ENCODE data around the gene PFDN5.
A peak's percentile ranks its signal among the peaks of the same experiment; 100 is the strongest.

- TF ChIP-seq NFYB (IDR thresholded peaks at IDR 0.05; ENCODE audit: extremely low read depth, insufficient read length) = no peak
- TF ChIP-seq CBX2 (IDR thresholded peaks at IDR 0.05; ENCODE audit: insufficient read depth, low read length, poor library complexity, severe bottlenecking) = no peak
- peak; percentile 85 for TF ChIP-seq BHLHE40 (IDR thresholded peaks at IDR 0.05; ENCODE audit: low read length)
- TF ChIP-seq THRA (IDR thresholded peaks at IDR 0.05) = no peak
- TF ChIP-seq POLR2A (conservative IDR thresholded peaks at IDR 0.05) = peak; percentile 79
- no peak for TF ChIP-seq ZNF12 (CRISPR knock-in tag; IDR thresholded peaks at IDR 0.05)
- peak in 1 of 2 experiments; percentile 59 for TF ChIP-seq E2F6 (IDR thresholded peaks at IDR 0.05; ENCODE audit: borderline replicate concordance in 1 of 2, extremely low read depth in 1 of 2, insufficient read depth in 1 of 2, insufficient read length in 1 of 2, low read depth in 1 of 2, low read length in 1 of 2, poor library complexity in 1 of 2, severe bottlenecking in 1 of 2)
- TF ChIP-seq RBBP5 (IDR thresholded peaks at IDR 0.05; ENCODE audit: borderline replicate concordance, insufficient read depth, low read length, poor library complexity, severe bottlenecking) = peak; percentile 85
- TF ChIP-seq GTF3C2 (IDR thresholded peaks at IDR 0.05; ENCODE audit: borderline replicate concordance, extremely low read depth, insufficient read length) = no peak
- TF ChIP-seq CTCF (IDR thresholded peaks at IDR 0.05 in 2 of 3, conservative IDR thresholded peaks at IDR 0.05 in 1 of 3; ENCODE audit: insufficient read depth in 2 of 3, low read depth in 1 of 3, low read length in 3 of 3) = peak; percentile 66 to 73 (median 71)
- no peak for TF ChIP-seq SMAD1 (IDR thresholded peaks at IDR 0.05; ENCODE audit: low read depth, low read length, partially characterized antibody)
- no peak for TF ChIP-seq IRF1 (CRISPR knock-in tag; IDR thresholded peaks at IDR 0.05; ENCODE audit: borderline replicate concordance)
- TF ChIP-seq CEBPB (tag; IDR thresholded peaks at IDR 0.05) = no peak
- peak; percentile 97 for TF ChIP-seq TFE3 (CRISPR knock-in tag; IDR thresholded peaks at IDR 0.05)
Observed at GRCh38 chr12:53251477-53252348, 43.6 kb upstream of the PFDN5 start.

Data from K562 (cell line).